ENCODE measurements around the gene ANKIB1.
A peak's percentile ranks its signal among the peaks of the same experiment; 100 is the strongest.

The ANKIB1 gene

GRCh38 chr7:92423710-92424131, 177.9 kb downstream of the ANKIB1 start:
- no peak overlapping the region for H2AK5ac ChIP-seq (ENCODE audit: low read length, severe bottlenecking)
- no peak overlapping the region for H2BK5ac ChIP-seq (ENCODE audit: low read depth, low read length, poor library complexity, severe bottlenecking)
- peak; percentile 4 for DNase-seq
- no peak overlapping the region for H3K23ac ChIP-seq (ENCODE audit: low read length in 2 of 2)
- WGBS, result 94% methylated on average over 5 of the region's 5 CpGs
- H2BK120ac ChIP-seq (ENCODE audit: low read depth, low read length), result no peak overlapping the region
- H2AFZ ChIP-seq (ENCODE audit: low read depth, low read length), result no peak overlapping the region
- H3K36me3 ChIP-seq (ENCODE audit: control insufficient read depth in 1 of 2, insufficient read depth in 2 of 2, low read depth in 1 of 2, low read length in 2 of 2), result no peaks in the 10 kb centered on the region
- H3K4me3 ChIP-seq (ENCODE audit: insufficient read depth in 1 of 2, low read depth in 1 of 2, low read length in 2 of 2), result peak overlapping the region; percentile 37 to 79
- peaks cover 0 to 4% of the 10 kb centered on the region in 2 experiments for H3K27me3 ChIP-seq (ENCODE audit: control insufficient read depth in 1 of 2, insufficient read depth in 1 of 2, low read length in 2 of 2)
- H3K9ac ChIP-seq (ENCODE audit: low read length), result no peak overlapping the region
- no peak overlapping the region for H2BK15ac ChIP-seq (ENCODE audit: low read depth, poor library complexity, severe bottlenecking)
- H4K91ac ChIP-seq (ENCODE audit: low read length), result peak overlapping the region; percentile 20
- H3K9me3 ChIP-seq (ENCODE audit: control insufficient read depth, low read length), result no peaks in the 10 kb centered on the region
- peaks cover 5% of the 10 kb centered on the region for H3K4me1 ChIP-seq (ENCODE audit: control insufficient read depth, insufficient read depth, low read depth, low read length)
- H3K27ac ChIP-seq (ENCODE audit: low read length, poor library complexity, severe bottlenecking), result no peak overlapping the region
- H3K4ac ChIP-seq (ENCODE audit: low read depth in 1 of 2, low read length in 2 of 2), result peak overlapping the region in 1 of 2 experiments; percentile 32
- H3K14ac ChIP-seq (ENCODE audit: low read length in 2 of 2), result peak overlapping the region in 1 of 2 experiments; percentile 83
- H3K4me2 ChIP-seq (ENCODE audit: low read length, poor library complexity, severe bottlenecking), result no peak overlapping the region
- H2BK12ac ChIP-seq (ENCODE audit: low read length in 2 of 2), result peak overlapping the region; percentile 45 to 91
- H3K79me1 ChIP-seq (replicated peaks; ENCODE audit: low read length, poor library complexity, severe bottlenecking), result no peaks in the 10 kb centered on the region
- peak overlapping the region; percentile 63 to 71 for H3K18ac ChIP-seq (ENCODE audit: low read depth in 1 of 2, low read length in 2 of 2)
- H4K8ac ChIP-seq (ENCODE audit: low read length), result peak overlapping the region; percentile 89

GRCh38 chr7:92425311-92425947, 179.7 kb downstream of the ANKIB1 start:
- Histone ChIP-seq H2AK5ac (ENCODE audit: low read length, severe bottlenecking) (no peak overlapping the region), H3K4me1 (ENCODE audit: control insufficient read depth, insufficient read depth, low read depth, low read length) (peaks cover 5% of the 10 kb centered on the region), H3K9me3 (ENCODE audit: control insufficient read depth, low read length) (no peaks in the 10 kb centered on the region), H2BK120ac (ENCODE audit: low read depth, low read length) (no peak overlapping the region), H3K27me3 (ENCODE audit: control insufficient read depth in 1 of 2, insufficient read depth in 1 of 2, low read length in 2 of 2) (peaks cover 0 to 4% of the 10 kb centered on the region in 2 experiments), H4K8ac (ENCODE audit: low read length) (no peak overlapping the region), H3K23ac (ENCODE audit: low read length in 2 of 2) (no peak overlapping the region), H3K4ac (ENCODE audit: low read depth in 1 of 2, low read length in 2 of 2) (no peak overlapping the region), H3K27ac (ENCODE audit: low read length, poor library complexity, severe bottlenecking) (no peak overlapping the region), H2BK12ac (ENCODE audit: low read length in 2 of 2) (no peak overlapping the region), H4K91ac (ENCODE audit: low read length) (no peak overlapping the region), H3K9ac (ENCODE audit: low read length) (no peak overlapping the region), H2BK5ac (ENCODE audit: low read depth, low read length, poor library complexity, severe bottlenecking) (no peak overlapping the region), H2AFZ (ENCODE audit: low read depth, low read length) (no peak overlapping the region), H3K4me2 (ENCODE audit: low read length, poor library complexity, severe bottlenecking) (no peak overlapping the region), H3K14ac (ENCODE audit: low read length in 2 of 2) (no peak overlapping the region), H3K79me1 (replicated peaks; ENCODE audit: low read length, poor library complexity, severe bottlenecking) (no peaks in the 10 kb centered on the region), H3K4me3 (ENCODE audit: insufficient read depth in 1 of 2, low read depth in 1 of 2, low read length in 2 of 2) (no peak overlapping the region), H3K36me3 (ENCODE audit: control insufficient read depth in 1 of 2, insufficient read depth in 2 of 2, low read depth in 1 of 2, low read length in 2 of 2) (no peaks in the 10 kb centered on the region), H2BK15ac (ENCODE audit: low read depth, poor library complexity, severe bottlenecking) (no peak overlapping the region), H3K18ac (ENCODE audit: low read depth in 1 of 2, low read length in 2 of 2) (peak overlapping the region in 1 of 2 experiments; percentile 29)
- no peak for DNase-seq
- WGBS, result 71% methylated on average over 19 of the region's 20 CpGs

GRCh38 chr7:92427193-92427592, 181.4 kb downstream of the ANKIB1 start:
- H4K8ac ChIP-seq (ENCODE audit: low read length), result no peak overlapping the region
- H3K36me3 ChIP-seq (ENCODE audit: control insufficient read depth in 1 of 2, insufficient read depth in 2 of 2, low read depth in 1 of 2, low read length in 2 of 2), result no peaks in the 10 kb centered on the region
- no peak overlapping the region for H4K91ac ChIP-seq (ENCODE audit: low read length)
- no peak overlapping the region for H2BK15ac ChIP-seq (ENCODE audit: low read depth, poor library complexity, severe bottlenecking)
- H3K79me1 ChIP-seq (replicated peaks; ENCODE audit: low read length, poor library complexity, severe bottlenecking), result no peaks in the 10 kb centered on the region
- H3K4me2 ChIP-seq (ENCODE audit: low read length, poor library complexity, severe bottlenecking), result no peak overlapping the region
- H3K18ac ChIP-seq (ENCODE audit: low read depth in 1 of 2, low read length in 2 of 2), result no peak overlapping the region
- no peak overlapping the region for H3K14ac ChIP-seq (ENCODE audit: low read length in 2 of 2)
- H3K27me3 ChIP-seq (ENCODE audit: control insufficient read depth in 1 of 2, insufficient read depth in 1 of 2, low read length in 2 of 2), result peaks cover 0 to 4% of the 10 kb centered on the region in 2 experiments
- no peak overlapping the region for H3K27ac ChIP-seq (ENCODE audit: low read length, poor library complexity, severe bottlenecking)
- no peak overlapping the region for H2AK5ac ChIP-seq (ENCODE audit: low read length, severe bottlenecking)
- H2AFZ ChIP-seq (ENCODE audit: low read depth, low read length), result no peak overlapping the region
- H2BK5ac ChIP-seq (ENCODE audit: low read depth, low read length, poor library complexity, severe bottlenecking), result no peak overlapping the region
- no peak overlapping the region for H3K4me3 ChIP-seq (ENCODE audit: insufficient read depth in 1 of 2, low read depth in 1 of 2, low read length in 2 of 2)
- H2BK12ac ChIP-seq (ENCODE audit: low read length in 2 of 2), result no peak overlapping the region
- H3K9me3 ChIP-seq (ENCODE audit: control insufficient read depth, low read length), result no peaks in the 10 kb centered on the region
- H2BK120ac ChIP-seq (ENCODE audit: low read depth, low read length), result no peak overlapping the region
- no peak overlapping the region for H3K4ac ChIP-seq (ENCODE audit: low read depth in 1 of 2, low read length in 2 of 2)
- no peak overlapping the region for H3K9ac ChIP-seq (ENCODE audit: low read length)
- peaks cover 2% of the 10 kb centered on the region for H3K4me1 ChIP-seq (ENCODE audit: control insufficient read depth, insufficient read depth, low read depth, low read length)
- 92% methylated on average over 3 of the region's 3 CpGs for WGBS
- no peak for DNase-seq
- no peak overlapping the region for H3K23ac ChIP-seq (ENCODE audit: low read length in 2 of 2)

GRCh38 chr7:92432299-92432946, 186.6 kb downstream of the ANKIB1 start:
- Histone ChIP-seq H3K79me1 (replicated peaks; ENCODE audit: low read length, poor library complexity, severe bottlenecking) (no peaks in the 10 kb centered on the region), H4K91ac (ENCODE audit: low read length) (no peak overlapping the region), H2BK5ac (ENCODE audit: low read depth, low read length, poor library complexity, severe bottlenecking) (no peak overlapping the region), H3K9me3 (ENCODE audit: control insufficient read depth, low read length) (no peaks in the 10 kb centered on the region), H3K23ac (ENCODE audit: low read length in 2 of 2) (no peak overlapping the region), H2AK5ac (ENCODE audit: low read length, severe bottlenecking) (no peak overlapping the region), H3K27ac (ENCODE audit: low read length, poor library complexity, severe bottlenecking) (no peak overlapping the region), H3K18ac (ENCODE audit: low read depth in 1 of 2, low read length in 2 of 2) (no peak overlapping the region), H3K9ac (ENCODE audit: low read length) (no peak overlapping the region), H3K4me2 (ENCODE audit: low read length, poor library complexity, severe bottlenecking) (no peak overlapping the region), H2BK120ac (ENCODE audit: low read depth, low read length) (no peak overlapping the region), H3K4ac (ENCODE audit: low read depth in 1 of 2, low read length in 2 of 2) (no peak overlapping the region), H2BK15ac (ENCODE audit: low read depth, poor library complexity, severe bottlenecking) (no peak overlapping the region), H2AFZ (ENCODE audit: low read depth, low read length) (no peak overlapping the region), H3K36me3 (ENCODE audit: control insufficient read depth in 1 of 2, insufficient read depth in 2 of 2, low read depth in 1 of 2, low read length in 2 of 2) (no peaks in the 10 kb centered on the region), H3K4me1 (ENCODE audit: control insufficient read depth, insufficient read depth, low read depth, low read length) (peaks cover 2% of the 10 kb centered on the region), H2BK12ac (ENCODE audit: low read length in 2 of 2) (no peak overlapping the region), H3K4me3 (ENCODE audit: insufficient read depth in 1 of 2, low read depth in 1 of 2, low read length in 2 of 2) (no peak overlapping the region), H4K8ac (ENCODE audit: low read length) (no peak overlapping the region), H3K14ac (ENCODE audit: low read length in 2 of 2) (no peak overlapping the region), H3K27me3 (ENCODE audit: control insufficient read depth in 1 of 2, insufficient read depth in 1 of 2, low read length in 2 of 2) (peaks cover 0 to 5% of the 10 kb centered on the region in 2 experiments)
- no peak for DNase-seq
- WGBS, result no CpG with 5 or more reads among the region's 3 CpGs
